Activated CD8-positive, alpha-beta memory T cell treated with anti-CD3 and anti-CD28 coated beads, Interleukin-2, amount 50 U/mL, for 1 hour (primary cell): ENCODE data around the gene PDGFA.

Source experiments
- DNase-seq: peaks from one replicate; pipeline ENCODE4 v3.0.0-alpha.2; 2020; ENCODE audit errors: extremely low read depth

PDGFA gene

GRCh38 chr7:491292-491957, 28.2 kb downstream of the PDGFA start:
- no peak for DNase-seq

- no peak for DNase-seq
Observed at GRCh38 chr7:490461-491291, 29.0 kb downstream of the PDGFA start.

- no peak for DNase-seq
Observed at GRCh38 chr7:489876-490275, 29.8 kb downstream of the PDGFA start.

GRCh38 chr7:486216-486743, 33.4 kb downstream of the PDGFA start:
- no peak for DNase-seq

- DNase-seq = no peak
Observed at GRCh38 chr7:485188-486081, 34.2 kb downstream of the PDGFA start.

- no peak for DNase-seq
Observed at GRCh38 chr7:484356-485101, 35.1 kb downstream of the PDGFA start.

- DNase-seq = no peak
Observed at GRCh38 chr7:483656-484355, 35.8 kb downstream of the PDGFA start.

- DNase-seq = no peak
Observed at GRCh38 chr7:482521-483083, 37.0 kb downstream of the PDGFA start.

GRCh38 chr7:481219-481930, 38.3 kb downstream of the PDGFA start:
- DNase-seq = no peak

- DNase-seq = no peak
Observed at GRCh38 chr7:480531-481218, 39.0 kb downstream of the PDGFA start.

GRCh38 chr7:479948-480499, 39.6 kb downstream of the PDGFA start:
- DNase-seq = no peak

- no peak for DNase-seq
Observed at GRCh38 chr7:479115-479947, 40.3 kb downstream of the PDGFA start.

GRCh38 chr7:477626-478220, 41.9 kb downstream of the PDGFA start:
- DNase-seq = no peak

GRCh38 chr7:476736-477360, 42.8 kb downstream of the PDGFA start:
- no peak for DNase-seq

GRCh38 chr7:475951-476441, 43.6 kb downstream of the PDGFA start:
- DNase-seq = no peak

- DNase-seq = no peak
Observed at GRCh38 chr7:475425-475728, 44.3 kb downstream of the PDGFA start.
